IPS-15b (cell line): Measurements from ENCODE around the gene DMPK.

Experiments
- H3K27me3 ChIP-seq: one replicate; pipeline ENCODE4 v1.6.1; 2013; ENCODE audit warnings: low read length; ENCODE audit not compliant: control insufficient read depth, insufficient read depth
- H3K36me3 ChIP-seq: one replicate; pipeline ENCODE4 v1.6.1; 2013; ENCODE audit warnings: low read length; ENCODE audit not compliant: control insufficient read depth, insufficient read depth
- H3K4me1 ChIP-seq: one replicate; pipeline ENCODE4 v1.6.1; 2013; ENCODE audit warnings: mild to moderate bottlenecking, low read length; ENCODE audit not compliant: control insufficient read depth, insufficient read depth
- H3K4me3 ChIP-seq: one replicate; pipeline ENCODE4 v1.5.1; 2013; ENCODE audit warnings: low read depth, low read length
- H3K9ac ChIP-seq: one replicate; pipeline ENCODE4 v1.6.1; 2013; ENCODE audit warnings: low read depth, mild to moderate bottlenecking, low read length
- H3K9me3 ChIP-seq: one replicate; pipeline ENCODE4 v1.6.1; 2013; ENCODE audit warnings: mild to moderate bottlenecking, low read length; ENCODE audit not compliant: control insufficient read depth, insufficient read depth

DMPK gene, protein sequence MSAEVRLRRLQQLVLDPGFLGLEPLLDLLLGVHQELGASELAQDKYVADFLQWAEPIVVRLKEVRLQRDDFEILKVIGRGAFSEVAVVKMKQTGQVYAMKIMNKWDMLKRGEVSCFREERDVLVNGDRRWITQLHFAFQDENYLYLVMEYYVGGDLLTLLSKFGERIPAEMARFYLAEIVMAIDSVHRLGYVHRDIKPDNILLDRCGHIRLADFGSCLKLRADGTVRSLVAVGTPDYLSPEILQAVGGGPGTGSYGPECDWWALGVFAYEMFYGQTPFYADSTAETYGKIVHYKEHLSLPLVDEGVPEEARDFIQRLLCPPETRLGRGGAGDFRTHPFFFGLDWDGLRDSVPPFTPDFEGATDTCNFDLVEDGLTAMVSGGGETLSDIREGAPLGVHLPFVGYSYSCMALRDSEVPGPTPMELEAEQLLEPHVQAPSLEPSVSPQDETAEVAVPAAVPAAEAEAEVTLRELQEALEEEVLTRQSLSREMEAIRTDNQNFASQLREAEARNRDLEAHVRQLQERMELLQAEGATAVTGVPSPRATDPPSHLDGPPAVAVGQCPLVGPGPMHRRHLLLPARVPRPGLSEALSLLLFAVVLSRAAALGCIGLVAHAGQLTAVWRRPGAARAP

DNA sequence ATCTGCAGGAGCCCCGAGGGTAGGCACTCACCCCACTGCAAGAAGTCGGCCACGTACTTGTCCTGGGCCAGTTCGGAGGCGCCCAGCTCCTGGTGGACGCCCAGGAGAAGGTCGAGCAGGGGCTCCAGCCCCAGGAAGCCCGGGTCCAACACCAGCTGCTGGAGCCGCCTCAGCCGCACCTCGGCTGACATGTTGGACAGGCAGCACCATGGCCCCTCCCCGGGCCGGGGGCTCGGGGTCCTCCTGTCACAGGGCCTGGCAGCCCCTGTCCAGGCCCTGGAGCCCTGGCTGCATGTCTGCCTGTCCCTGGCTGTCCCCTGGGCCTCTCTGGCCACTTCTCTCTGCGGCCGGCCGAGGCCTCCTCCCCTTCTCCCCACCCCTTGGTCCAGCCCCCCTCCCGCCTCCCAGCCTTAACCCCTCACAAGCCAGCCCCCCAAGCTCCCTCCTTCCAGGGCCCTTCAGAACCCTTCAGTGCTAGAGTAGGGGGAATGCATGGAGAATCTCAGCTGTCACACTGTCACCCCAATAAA, at the start of gene DMPK:
DMPK (minus strand) TSS at position 329 of the 530 bp plus-strand sequence; CDS start at position 191, 138 bp downstream.
- Histone ChIP-seq H3K9me3 (no peaks in the 10 kb centered on the region), H3K36me3 (peaks cover 27% of the 10 kb centered on the region), H3K4me3 (no peak within 1 kb of the TSS), H3K27me3 (peaks cover 9% of the 10 kb centered on the region), H3K9ac (no peak within 1 kb of the TSS), H3K4me1 (peaks cover 8% of the 10 kb centered on the region)

DNA sequence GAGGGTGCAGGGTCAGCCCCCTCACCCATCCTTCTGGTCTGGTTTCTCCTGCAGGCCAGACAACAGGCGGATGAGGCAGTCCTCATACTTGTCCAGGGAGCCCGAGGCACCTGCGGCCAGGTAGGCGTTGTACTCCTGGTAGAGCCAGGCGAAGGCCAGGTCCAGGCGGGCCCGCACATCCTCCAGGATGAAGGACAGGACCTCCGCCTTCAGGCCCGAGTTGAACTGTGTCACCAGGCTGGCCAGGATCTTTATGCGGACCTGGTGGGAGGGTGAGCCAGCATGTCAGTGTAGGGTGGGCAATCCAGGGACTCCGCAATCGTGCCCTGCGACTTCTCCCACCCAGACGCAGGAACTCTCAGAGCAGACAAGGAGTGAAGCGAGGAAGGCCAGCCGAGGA, 46.7 kb upstream of the DMPK start:
- Histone ChIP-seq H3K4me1 (no peaks in the 10 kb centered on the region), H3K36me3 (peaks cover 80% of the 10 kb centered on the region), H3K9ac (no peak overlapping the region), H3K9me3 (no peaks in the 10 kb centered on the region), H3K27me3 (no peaks in the 10 kb centered on the region), H3K4me3 (no peak overlapping the region)

DNA sequence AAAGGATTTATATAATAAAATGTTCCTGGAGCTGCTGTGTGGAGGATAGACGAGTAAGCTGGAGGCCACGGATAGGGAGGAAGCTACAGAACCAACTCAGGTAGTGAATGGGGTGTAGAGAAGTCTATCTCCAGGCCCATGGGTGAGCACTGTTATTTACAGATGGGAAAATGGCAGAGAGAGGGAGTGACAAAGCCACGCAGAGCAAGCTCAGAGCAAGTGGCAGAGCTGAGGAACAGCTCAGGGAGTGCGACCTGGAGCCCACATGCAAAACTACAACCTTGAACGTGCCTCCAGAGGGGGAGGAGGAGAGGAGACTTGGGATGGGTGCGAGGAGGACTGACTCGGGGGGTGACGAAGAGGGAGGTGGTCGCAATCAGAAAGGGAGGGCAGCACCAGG, 46.2 kb upstream of the DMPK start:
- H3K27me3 ChIP-seq: no peaks in the 10 kb centered on the region
- no peaks in the 10 kb centered on the region for H3K4me1 ChIP-seq
- peaks cover 82% of the 10 kb centered on the region for H3K36me3 ChIP-seq
- no peak overlapping the region for H3K4me3 ChIP-seq
- H3K9ac ChIP-seq: no peak overlapping the region
- H3K9me3 ChIP-seq: no peaks in the 10 kb centered on the region

DNA sequence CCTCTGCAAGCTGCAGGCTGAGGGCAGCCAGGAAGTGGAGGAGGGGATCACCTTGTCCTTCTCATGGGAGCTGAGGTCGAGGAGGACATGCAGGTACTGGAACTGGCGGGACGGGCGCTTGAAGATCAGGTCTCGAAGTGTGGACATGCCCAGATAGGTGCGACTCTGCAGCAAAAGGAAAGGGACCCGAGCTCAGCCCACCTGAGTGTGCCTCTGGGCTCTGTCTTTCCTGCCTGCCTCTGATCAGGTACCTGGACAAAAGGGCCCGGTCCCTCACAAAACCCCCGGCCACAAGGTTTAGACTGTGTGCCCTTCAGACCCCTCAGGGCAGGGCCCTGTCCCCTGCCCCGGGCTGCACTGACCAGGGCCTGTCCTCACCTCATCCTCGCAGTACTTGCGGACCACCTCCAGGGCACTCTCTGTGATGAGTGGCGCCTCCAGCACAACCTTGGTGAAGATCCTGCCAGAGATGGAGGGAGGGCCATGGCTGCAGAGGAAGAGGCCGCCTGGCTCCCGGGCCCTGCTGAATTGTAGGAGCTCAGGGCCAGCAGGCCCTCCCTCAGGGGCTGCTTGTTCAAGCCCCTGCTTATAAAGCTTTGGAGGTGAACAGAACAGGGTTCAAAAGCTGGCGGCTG, 45.3 kb upstream of the DMPK start:
- H3K9me3 ChIP-seq: no peaks in the 10 kb centered on the region
- no peak overlapping the region for H3K4me3 ChIP-seq
- no peaks in the 10 kb centered on the region for H3K27me3 ChIP-seq
- no peaks in the 10 kb centered on the region for H3K4me1 ChIP-seq
- peaks cover 87% of the 10 kb centered on the region for H3K36me3 ChIP-seq
- no peak overlapping the region for H3K9ac ChIP-seq

DNA sequence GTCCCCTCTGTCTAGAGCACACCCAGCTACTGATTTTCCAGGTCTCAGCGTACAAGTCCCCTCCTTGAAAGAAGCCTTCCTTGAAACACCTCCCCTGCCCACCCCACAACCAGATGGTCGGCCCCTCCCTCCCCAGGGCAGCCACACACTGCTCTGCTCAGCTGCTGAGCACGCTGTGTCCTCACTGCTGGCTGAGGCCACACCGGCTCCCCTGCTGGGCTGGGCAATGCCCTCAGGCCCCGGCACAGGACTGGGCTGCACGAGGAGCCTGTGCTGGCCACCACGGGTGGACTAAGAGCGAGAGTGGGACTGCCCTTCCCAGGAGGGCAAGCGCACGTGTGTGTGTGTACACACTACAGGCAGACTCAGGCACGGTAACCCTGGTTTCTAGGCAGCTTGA, 44.6 kb upstream of the DMPK start:
- peaks cover 85% of the 10 kb centered on the region for H3K36me3 ChIP-seq
- no peak overlapping the region for H3K4me3 ChIP-seq

DNA sequence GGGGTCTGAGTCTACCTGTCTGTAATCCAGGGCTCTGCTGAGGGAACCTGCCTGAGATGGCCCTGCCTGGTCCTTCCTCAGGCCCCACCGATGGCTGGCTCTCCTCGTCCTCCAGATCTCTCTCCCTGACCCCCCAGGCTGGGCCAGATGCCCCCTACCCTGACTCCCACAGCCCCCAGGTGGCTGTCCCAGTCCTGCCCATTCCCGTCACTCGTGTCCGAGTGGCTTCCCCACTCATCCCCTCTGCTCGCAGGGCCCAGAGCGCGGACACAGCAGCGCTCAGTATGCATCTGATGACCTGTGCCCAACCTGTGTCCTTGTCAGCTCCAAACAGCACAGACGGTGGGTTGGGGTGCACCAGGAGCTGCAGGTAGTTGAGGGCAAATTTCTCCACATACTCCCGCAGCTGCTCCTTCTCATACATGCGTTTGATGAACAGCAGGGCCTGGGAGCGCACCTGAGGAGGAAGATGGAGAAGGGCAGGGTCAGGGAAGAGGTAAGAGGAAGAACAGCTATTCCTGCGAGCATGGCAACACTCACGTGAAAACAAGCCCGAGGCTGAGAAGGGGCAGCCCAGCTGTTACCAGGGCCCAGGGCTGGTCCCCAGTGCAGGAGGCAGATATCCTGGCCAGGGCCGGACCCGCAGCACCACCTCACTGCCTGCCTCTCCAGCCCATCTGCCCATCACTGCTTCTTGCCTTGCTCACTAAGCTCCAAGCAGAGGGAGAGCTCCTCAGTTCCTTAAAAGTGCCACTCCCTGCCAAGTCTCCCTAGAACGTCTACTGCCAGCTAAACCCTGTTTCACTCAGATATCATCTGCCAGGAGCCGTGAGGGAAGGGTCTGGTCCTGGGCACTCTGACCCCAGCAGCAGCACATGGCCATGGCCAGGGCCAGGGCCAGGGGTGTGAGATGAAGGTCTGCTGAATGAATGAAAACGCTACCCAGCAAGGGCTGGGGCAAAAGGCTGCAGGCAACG, 43.9 kb upstream of the DMPK start:
- Histone ChIP-seq H3K4me1 (no peaks in the 10 kb centered on the region), H3K36me3 (peaks cover 84% of the 10 kb centered on the region), H3K9ac (no peak overlapping the region), H3K4me3 (no peak overlapping the region), H3K9me3 (no peaks in the 10 kb centered on the region), H3K27me3 (no peaks in the 10 kb centered on the region)

More for the DNA sequence above, 44.6 kb upstream of the DMPK start:
- Histone ChIP-seq H3K9ac (no peak overlapping the region), H3K4me1 (no peaks in the 10 kb centered on the region), H3K27me3 (no peaks in the 10 kb centered on the region), H3K9me3 (no peaks in the 10 kb centered on the region)

DNA sequence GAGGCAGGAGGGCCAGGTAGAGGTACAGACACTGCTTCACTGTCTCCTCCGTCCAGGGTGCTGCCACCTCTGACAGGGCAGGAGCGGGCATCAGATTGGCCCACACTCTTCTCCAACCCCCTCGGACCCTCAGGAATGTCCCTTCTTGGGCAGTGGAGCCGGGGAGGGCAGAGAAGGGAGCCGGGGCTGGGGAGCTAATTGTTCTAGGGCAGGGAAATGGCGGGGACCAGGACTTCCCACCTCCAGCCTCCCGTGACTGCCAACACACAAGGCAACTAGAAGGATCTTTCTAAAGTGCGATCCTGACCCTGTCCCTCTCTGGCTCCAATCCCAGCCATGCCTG, 42.9 kb upstream of the DMPK start:
- Histone ChIP-seq H3K4me1 (no peaks in the 10 kb centered on the region), H3K4me3 (no peak overlapping the region), H3K9ac (no peak overlapping the region), H3K27me3 (no peaks in the 10 kb centered on the region), H3K36me3 (peaks cover 86% of the 10 kb centered on the region), H3K9me3 (no peaks in the 10 kb centered on the region)

DNA sequence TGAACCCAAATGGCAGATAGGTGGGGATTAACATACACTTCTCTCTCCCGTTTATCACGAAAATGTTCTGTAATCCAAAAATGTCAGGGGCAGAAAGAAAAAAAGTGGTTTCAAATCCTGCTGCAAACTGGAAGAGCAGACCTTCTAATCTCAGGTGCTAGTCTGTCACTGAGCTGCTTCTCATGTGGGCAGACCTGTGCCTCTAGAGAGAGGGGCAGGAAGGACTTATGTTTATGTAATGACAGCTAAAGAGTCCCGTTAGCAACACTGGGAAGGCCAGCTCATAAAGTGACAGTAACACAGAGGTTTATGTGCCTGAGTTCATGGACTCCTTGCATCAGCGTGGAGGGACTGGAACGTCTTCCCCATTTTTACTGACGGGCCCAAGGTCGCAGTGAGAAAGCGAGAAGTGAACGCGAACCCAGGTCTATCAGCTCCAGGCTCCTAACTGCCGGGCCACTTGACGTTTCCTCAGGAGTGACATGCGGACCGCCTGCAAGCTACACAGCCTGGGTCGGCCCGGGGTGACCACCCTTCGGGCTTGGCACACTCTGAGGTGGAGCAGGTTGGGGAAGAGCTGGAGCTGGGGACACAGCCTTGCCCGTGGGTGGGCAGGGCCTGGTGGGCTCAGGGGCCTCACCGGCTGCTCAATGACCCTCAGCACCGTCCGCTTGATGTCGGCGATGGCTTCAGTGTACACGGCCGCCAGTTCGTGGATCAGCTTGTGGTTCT, 42.4 kb upstream of the DMPK start:
- no peaks in the 10 kb centered on the region for H3K27me3 ChIP-seq

DNA sequence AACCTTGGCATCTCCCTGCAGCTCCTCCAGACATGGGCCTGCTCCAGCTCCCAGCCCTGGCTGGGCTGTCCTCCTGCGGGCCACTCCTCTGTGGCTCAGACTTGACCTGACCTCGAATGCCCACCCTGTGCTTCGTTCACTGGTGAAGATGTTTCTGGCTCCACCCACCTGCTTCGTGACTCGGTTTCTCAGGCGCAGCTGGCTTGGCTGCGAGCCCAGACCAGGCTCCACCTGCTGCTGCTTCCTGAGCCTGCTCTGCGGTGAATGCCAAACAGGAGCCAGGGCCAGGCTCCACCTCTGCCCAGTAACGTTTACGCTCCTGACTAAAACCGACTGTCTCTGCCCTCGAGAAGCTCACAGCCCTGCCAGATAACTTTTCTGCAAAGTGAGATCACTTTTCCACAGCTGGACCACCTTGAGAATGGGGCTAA, 41.8 kb upstream of the DMPK start:
- Histone ChIP-seq H3K9ac (no peak overlapping the region), H3K27me3 (no peaks in the 10 kb centered on the region), H3K4me3 (no peak overlapping the region), H3K9me3 (no peaks in the 10 kb centered on the region), H3K36me3 (peaks cover 82% of the 10 kb centered on the region), H3K4me1 (peaks cover 3% of the 10 kb centered on the region)

More for the DNA sequence above, 42.4 kb upstream of the DMPK start:
- no peak overlapping the region for H3K9ac ChIP-seq
- H3K4me1 ChIP-seq: no peaks in the 10 kb centered on the region
- H3K4me3 ChIP-seq: no peak overlapping the region
- H3K9me3 ChIP-seq: no peaks in the 10 kb centered on the region
- peaks cover 85% of the 10 kb centered on the region for H3K36me3 ChIP-seq

DNA sequence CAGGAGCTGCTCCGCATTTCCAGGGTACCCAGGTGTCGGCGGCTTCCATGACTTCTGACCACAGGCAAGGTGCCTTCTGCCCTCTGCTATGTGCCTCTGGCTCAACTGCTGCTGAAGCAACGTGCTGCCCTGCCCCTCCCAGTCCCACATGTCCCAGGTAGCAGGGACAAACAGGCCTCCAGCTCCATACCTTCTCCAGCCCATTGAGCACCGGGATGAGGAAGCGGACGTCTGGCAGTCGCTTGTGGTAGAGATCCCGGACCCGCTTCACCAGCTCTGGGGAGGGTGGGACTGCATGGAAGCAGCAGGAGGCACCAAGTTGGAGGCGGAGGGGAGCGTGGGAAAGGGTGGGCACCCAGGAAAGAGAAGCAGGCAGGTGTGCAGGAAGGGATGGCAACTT, 40.9 kb upstream of the DMPK start:
- Histone ChIP-seq H3K4me3 (no peak overlapping the region), H3K9me3 (no peaks in the 10 kb centered on the region), H3K27me3 (no peaks in the 10 kb centered on the region), H3K4me1 (peaks cover 3% of the 10 kb centered on the region), H3K36me3 (peaks cover 75% of the 10 kb centered on the region), H3K9ac (no peak overlapping the region)
